Activated naive CD4-positive, alpha-beta T cell treated with anti-CD3 and anti-CD28 coated beads for 36 hours (primary cell): ENCODE measurements around the gene SPRYD4. TPM values are rescaled to one million over a fixed set of nuclear protein-coding genes. Genes with fewer than 3 reads are reported as not detected.
"Not testable (repeated sequence)": the region's sequence is repeated elsewhere in the genome, so short reads cannot be mapped to it uniquely, and the experiment has no call there.

Experiments
- CTCF ChIA-PET: fragments of 350-600 bp; sonication (Branson Sonifier 250); formaldehyde crosslinking; loops from one replicate; lab custom pipeline; 2021; ENCODE audit warnings: antibody characterized with exemption; lab: Charles Lee
- DNase-seq: peaks from one replicate; pipeline ENCODE4 v3.0.0-alpha.2; 2020
- H3K27ac Mint-ChIP-seq: one replicate; pipeline ENCODE4 v1.8.0; 2021; ENCODE audit warnings: mild to moderate bottlenecking, mixed read lengths
- H3K27me3 Mint-ChIP-seq: one replicate; pipeline ENCODE4 v1.8.0; 2021; ENCODE audit warnings: low read depth, mixed read lengths
- H3K36me3 Mint-ChIP-seq: one replicate; pipeline ENCODE4 v1.8.0; 2021; ENCODE audit warnings: low read depth, mixed read lengths
- H3K4me1 Mint-ChIP-seq: one replicate; pipeline ENCODE4 v1.8.0; 2021; ENCODE audit warnings: low read depth, mixed read lengths
- H3K4me3 Mint-ChIP-seq: one replicate; pipeline ENCODE4 v1.8.0; 2021; ENCODE audit warnings: mild to moderate bottlenecking, moderate library complexity, mixed read lengths
- H3K9me3 Mint-ChIP-seq: one replicate; pipeline ENCODE4 v1.8.0; 2021; ENCODE audit warnings: mixed read lengths
- intact Hi-C: fragments of 100-400 bp; cut with micrococcal nuclease; formaldehyde crosslinking; loops from one replicate; pipeline ENCODE4 v1.15.1; 2023
- total RNA-seq, 2 experiments: library from RNA; stranded (reverse); gene quantifications; one replicate each; pipeline ENCODE4 v1.2.3, GENCODE V29; 2021

The SPRYD4 gene
- total RNA-seq, 2 experiments from 2014 or later, result 2.2 TPM

DNA sequence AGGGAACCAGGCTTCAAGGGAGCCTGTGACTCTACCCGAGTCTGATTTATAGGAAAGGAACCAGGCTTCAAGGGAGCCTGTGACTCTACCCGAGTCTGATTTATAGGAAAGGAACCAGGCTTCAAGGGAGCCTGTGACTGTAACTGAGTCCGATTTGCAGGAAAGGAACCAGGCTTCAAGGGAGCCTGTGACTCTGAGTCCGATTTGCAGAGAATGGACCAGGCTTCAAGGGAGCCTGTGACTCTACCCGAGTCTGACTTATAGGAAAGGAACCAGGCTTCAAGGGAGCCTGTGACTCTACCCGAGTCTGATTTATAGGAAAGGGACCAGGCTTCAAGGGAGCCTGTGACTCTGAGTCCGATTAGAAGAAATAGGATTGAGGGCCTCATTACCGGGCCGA lies 31.1 kb downstream of the SPRYD4 start:
- H3K27me3 Mint-ChIP-seq, DNase-seq, H3K36me3 Mint-ChIP-seq, H3K9me3 Mint-ChIP-seq, H3K4me3 Mint-ChIP-seq, H3K4me1 Mint-ChIP-seq, intact Hi-C loops, H3K27ac Mint-ChIP-seq: not testable (repeated sequence)
- CTCF ChIA-PET, result interaction anchor here (0.7 kb wide), 1 partner anchor 61 kb away, joined by 3 read pairs; no protein-coding TSS in a partner anchor

DNA sequence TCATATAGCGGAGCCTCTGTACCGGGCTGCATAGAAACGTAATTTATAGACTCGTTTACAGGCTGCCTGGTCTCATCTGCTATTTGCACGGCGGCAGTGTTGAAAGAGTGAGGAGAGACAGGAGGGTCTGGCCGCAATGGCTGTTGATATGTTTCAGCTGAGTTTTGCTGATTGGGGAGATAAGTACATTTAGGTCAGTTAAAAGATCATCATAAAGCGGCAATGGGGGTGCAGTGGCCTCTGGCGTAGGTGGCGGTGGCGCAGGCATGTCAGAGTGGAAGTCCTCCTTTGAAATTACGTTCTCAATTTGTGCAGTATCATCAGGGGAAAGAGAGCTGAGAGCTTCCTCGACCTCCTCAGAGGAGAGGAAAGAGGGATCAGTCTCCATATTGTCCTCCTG lies 31.5 kb downstream of the SPRYD4 start:
- DNase-seq, H3K4me3 Mint-ChIP-seq, H3K27ac Mint-ChIP-seq, H3K9me3 Mint-ChIP-seq, H3K36me3 Mint-ChIP-seq, intact Hi-C loops, H3K4me1 Mint-ChIP-seq, H3K27me3 Mint-ChIP-seq: not testable (repeated sequence)
- CTCF ChIA-PET, result interaction anchor here (0.7 kb wide), 1 partner anchor 61 kb away, joined by 3 read pairs; no protein-coding TSS in a partner anchor

DNA sequence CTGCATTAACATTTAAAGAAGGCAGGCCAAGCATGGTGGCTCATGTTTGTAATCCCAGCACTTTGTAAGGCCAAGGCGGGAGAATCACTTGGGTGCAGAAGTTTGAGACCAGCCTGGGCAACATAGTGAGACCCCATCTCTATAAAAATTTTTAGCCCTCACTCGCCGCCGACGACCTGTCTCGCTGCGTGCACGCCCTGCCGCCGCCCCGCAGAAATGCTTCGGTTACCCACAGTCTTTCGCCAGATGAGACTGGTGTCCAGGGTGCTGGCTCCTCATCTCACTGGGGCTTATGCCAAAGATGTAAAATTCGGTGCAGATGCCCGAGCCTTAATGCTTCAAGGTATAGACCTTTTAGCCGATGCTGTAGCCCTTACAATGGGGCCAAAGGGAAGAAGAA lies 42.4 kb downstream of the SPRYD4 start:
- intact Hi-C loops, result loop anchor here (10.0 kb wide), 1 partner anchor 494 kb away; the partner anchor contains the start of gene ZBTB39
- Mint-ChIP-seq H3K4me3 (no peak overlapping the region), H3K27me3 (no peaks in the 10 kb centered on the region), H3K36me3 (no peaks in the 10 kb centered on the region), H3K27ac (no peak overlapping the region), H3K4me1 (no peaks in the 10 kb centered on the region), H3K9me3 (no peaks in the 10 kb centered on the region)
- DNase-seq, result no peak
- CTCF ChIA-PET, result interaction anchor here (1.1 to 6.8 kb wide), 2 partner anchors 63 to 75 kb away, joined by 5 to 62 read pairs; no protein-coding TSS in a partner anchor

DNA sequence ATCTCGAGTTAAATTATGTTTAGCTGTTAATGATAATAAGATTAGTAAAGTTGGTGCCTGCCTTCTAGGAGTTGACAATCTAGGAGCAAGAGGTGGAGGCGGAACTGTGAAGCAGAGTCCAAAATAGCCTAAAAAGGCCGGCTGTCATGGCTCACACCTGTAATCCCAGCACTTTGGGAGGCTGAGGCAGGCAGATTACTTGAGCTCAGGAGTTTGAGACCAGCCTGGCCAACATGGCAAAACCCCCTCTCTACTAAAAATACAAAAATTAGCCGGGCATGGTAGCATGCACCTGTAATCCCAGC lies 45.6 kb downstream of the SPRYD4 start:
- intact Hi-C loops, result loop anchor here (10.0 kb wide), 1 partner anchor 491 kb away; the partner anchor contains the start of gene ZBTB39
- DNase-seq, H3K4me1 Mint-ChIP-seq, H3K9me3 Mint-ChIP-seq, H3K27me3 Mint-ChIP-seq, H3K27ac Mint-ChIP-seq, H3K36me3 Mint-ChIP-seq, H3K4me3 Mint-ChIP-seq: not testable (repeated sequence)
- CTCF ChIA-PET, result interaction anchor here (0.8 to 6.8 kb wide), 21 partner anchors 9 to 204 kb away, joined by 3 to 62 read pairs (median 11); no protein-coding TSS in a partner anchor

GRCh38 chr12:56517854-56518253 lies 49.5 kb downstream of the SPRYD4 start:
- Mint-ChIP-seq H3K27me3 (no peaks in the 10 kb centered on the region), H3K36me3 (no peaks in the 10 kb centered on the region), H3K4me1 (peaks cover 28% of the 10 kb centered on the region), H3K4me3 (no peak overlapping the region), H3K9me3 (no peaks in the 10 kb centered on the region), H3K27ac (no peak overlapping the region)
- DNase-seq, result no peak
- intact Hi-C loops, result loop anchor here (10.0 kb wide), 1 partner anchor 487 kb away; the partner anchor contains the start of gene ZBTB39
- CTCF ChIA-PET, result interaction anchor here (6.8 kb wide), 1 partner anchor 56 kb away, joined by 62 read pairs; no protein-coding TSS in a partner anchor

- H3K4me3 Mint-ChIP-seq, result no peak overlapping the region
- no peaks in the 10 kb centered on the region for H3K9me3 Mint-ChIP-seq
- CTCF ChIA-PET, result no interaction called here
- intact Hi-C loops, result loop anchor here (10.0 kb wide), 1 partner anchor 486 kb away; the partner anchor contains the start of gene ZBTB39
- H3K36me3 Mint-ChIP-seq, result no peaks in the 10 kb centered on the region
- H3K4me1 Mint-ChIP-seq, result peaks cover 28% of the 10 kb centered on the region
- H3K27ac Mint-ChIP-seq, result no peak overlapping the region
- DNase-seq, result no peak
- H3K27me3 Mint-ChIP-seq, result no peaks in the 10 kb centered on the region
Measured at GRCh38 chr12:56518570-56518969, 50.2 kb downstream of the SPRYD4 start.

GRCh38 chr12:56520048-56520447 lies 51.7 kb downstream of the SPRYD4 start:
- Mint-ChIP-seq H3K9me3 (no peaks in the 10 kb centered on the region), H3K27me3 (no peaks in the 10 kb centered on the region), H3K4me1 (peaks cover 28% of the 10 kb centered on the region), H3K36me3 (no peaks in the 10 kb centered on the region), H3K4me3 (no peak overlapping the region), H3K27ac (no peak overlapping the region)
- DNase-seq, result no peak
- intact Hi-C loops, result loop anchor here (2.0 kb wide), 2 partner anchors 53 to 117 kb away; no protein-coding TSS in a partner anchor
- CTCF ChIA-PET, result interaction anchor here (0.6 to 2.7 kb wide), 4 partner anchors 9 to 116 kb away, joined by 3 to 6 read pairs (median 4); no protein-coding TSS in a partner anchor

GRCh38 chr12:56520506-56520905 lies 52.1 kb downstream of the SPRYD4 start:
- Mint-ChIP-seq H3K27me3 (no peaks in the 10 kb centered on the region), H3K4me1 (peaks cover 28% of the 10 kb centered on the region), H3K4me3 (no peak overlapping the region), H3K27ac (no peak overlapping the region), H3K36me3 (no peaks in the 10 kb centered on the region), H3K9me3 (no peaks in the 10 kb centered on the region)
- DNase-seq, result no peak
- CTCF ChIA-PET, result interaction anchor here (0.7 to 2.7 kb wide), 4 partner anchors 9 to 116 kb away, joined by 3 to 6 read pairs (median 4); no protein-coding TSS in a partner anchor
- intact Hi-C loops, result loop anchor here (2.0 kb wide), 2 partner anchors 52 to 116 kb away; no protein-coding TSS in a partner anchor

- Mint-ChIP-seq H3K4me1 (peaks cover 28% of the 10 kb centered on the region), H3K36me3 (no peaks in the 10 kb centered on the region), H3K27ac (no peak overlapping the region), H3K27me3 (no peaks in the 10 kb centered on the region), H3K9me3 (no peaks in the 10 kb centered on the region), H3K4me3 (peak overlapping the region; percentile 62)
- CTCF ChIA-PET, result interaction anchor here (0.7 to 2.7 kb wide), 5 partner anchors 8 to 115 kb away, joined by 3 to 6 read pairs (median 4); no protein-coding TSS in a partner anchor
- no peak for DNase-seq
- intact Hi-C loops, result loop anchor here (1.0 to 2.0 kb wide), 3 partner anchors 52 to 116 kb away; partner anchors contain the start of gene BAZ2A
Measured at GRCh38 chr12:56521209-56521589, 52.8 kb downstream of the SPRYD4 start.

DNA sequence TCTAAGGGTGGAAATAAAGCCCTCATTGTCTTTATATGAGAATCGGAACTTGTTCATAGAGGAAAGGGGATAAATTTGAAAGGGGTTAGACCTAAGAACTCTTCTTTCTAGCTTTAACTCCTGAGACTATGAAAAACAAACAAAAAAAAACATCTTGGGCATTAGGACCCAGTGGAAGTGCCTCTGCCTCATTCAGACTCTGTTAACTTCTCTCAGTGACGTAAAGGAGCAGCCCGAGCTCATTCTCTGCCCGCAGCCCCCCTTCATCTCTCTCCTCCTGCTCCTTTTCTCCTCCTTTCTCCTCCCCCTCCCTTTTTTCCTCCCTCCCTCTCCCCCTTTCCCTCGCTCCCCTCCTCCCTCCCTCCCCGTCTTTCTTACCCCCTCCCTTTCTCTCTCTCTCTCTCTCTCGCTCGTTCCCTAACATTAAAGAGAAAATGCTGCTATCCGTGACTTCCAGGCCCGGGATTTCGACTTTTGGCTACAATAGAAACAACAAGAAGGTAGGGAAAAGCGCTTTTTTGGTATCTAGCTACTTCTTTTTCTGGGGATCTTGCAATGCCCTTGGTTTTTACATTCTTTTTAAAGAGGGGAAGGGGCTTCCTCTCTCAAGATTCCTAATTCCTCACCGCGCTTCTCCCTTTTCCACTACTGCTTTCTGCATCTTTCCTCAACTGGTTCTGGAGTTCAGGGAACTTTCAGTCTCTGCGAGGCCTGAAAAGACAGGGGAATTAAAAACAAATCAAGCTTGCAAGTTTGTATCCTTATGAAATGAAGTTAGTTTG lies 53.4 kb downstream of the SPRYD4 start, which contains the start of gene RBMS2:
Gene RBMS2, plus strand, starts transcription at position 231 of the 782 bp plus-strand sequence. Its CDS starts 204 bp downstream, at position 435.
- intact Hi-C loops, result loop anchor here (1.0 to 2.0 kb wide), 3 partner anchors 51 to 115 kb away; partner anchors contain the start of gene BAZ2A
- H3K4me1 Mint-ChIP-seq, result peaks cover 28% of the 10 kb centered on the region
- no peaks in the 10 kb centered on the region for H3K27me3 Mint-ChIP-seq
- H3K9me3 Mint-ChIP-seq, result no peaks in the 10 kb centered on the region
- CTCF ChIA-PET, result interaction anchor here (0.6 to 2.7 kb wide), 9 partner anchors 8 to 467 kb away, joined by 3 to 13 read pairs (median 4); no protein-coding TSS in a partner anchor
- H3K36me3 Mint-ChIP-seq, result no peaks in the 10 kb centered on the region
- peak; percentile 56 for DNase-seq
- peak within 1 kb of the TSS; percentile 62 for H3K4me3 Mint-ChIP-seq
- no peak within 1 kb of the TSS for H3K27ac Mint-ChIP-seq

GRCh38 chr12:56522411-56523193 lies 54.2 kb downstream of the SPRYD4 start:
- no peak overlapping the region for H3K27ac Mint-ChIP-seq
- peak overlapping the region; percentile 62 for H3K4me3 Mint-ChIP-seq
- intact Hi-C loops, result no loop called here
- no peaks in the 10 kb centered on the region for H3K27me3 Mint-ChIP-seq
- CTCF ChIA-PET, result interaction anchor here (0.8 to 2.7 kb wide), 5 partner anchors 7 to 64 kb away, joined by 3 to 13 read pairs (median 4); no protein-coding TSS in a partner anchor
- DNase-seq, result no peak
- H3K4me1 Mint-ChIP-seq, result peaks cover 28% of the 10 kb centered on the region
- no peaks in the 10 kb centered on the region for H3K36me3 Mint-ChIP-seq
- no peaks in the 10 kb centered on the region for H3K9me3 Mint-ChIP-seq
